RPMI7951 (cell line): ENCODE data around the gene PIAS1. TPM values are rescaled to one million over a fixed set of nuclear protein-coding genes. Genes with fewer than 3 reads are reported as not detected.
"Not testable (repeated sequence)": the region's sequence is repeated elsewhere in the genome, so short reads cannot be mapped to it uniquely, and the experiment has no call there.

Experiments used
- DNase-seq: peaks from one replicate; pipeline ENCODE4 v3.0.0-alpha.2; 2012; ENCODE audit warnings: low read depth
- total RNA-seq: library from RNA; depleted of rRNA; stranded (reverse); fragments of >200 nt; shearing (Covaris generic); gene quantifications from 2 replicates; pipeline ENCODE4 v1.2.3, GENCODE V29; 2014

PIAS1 gene
- total RNA-seq, 1 experiment from 2014 or later = 38.8 TPM

DNA sequence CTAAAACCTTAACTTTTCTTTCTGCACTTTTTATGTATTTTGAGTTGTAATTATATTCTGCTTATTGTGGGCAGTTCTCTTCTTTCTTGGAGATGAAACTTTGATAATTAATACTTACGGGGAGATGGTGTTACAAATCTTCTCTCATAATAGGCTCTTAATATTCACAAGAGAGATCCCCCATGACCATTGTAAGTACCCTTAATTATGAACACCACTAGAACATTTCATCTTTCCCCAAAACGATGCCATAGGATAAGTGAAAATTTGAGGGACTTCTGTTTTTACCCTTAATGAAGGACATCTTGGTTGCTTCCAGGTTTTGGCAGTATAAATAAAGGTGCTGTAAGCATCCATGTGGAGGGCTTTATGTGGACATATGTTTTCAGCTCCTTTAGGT, 60.7 kb downstream of the PIAS1 start:
- DNase-seq = no peak

DNA sequence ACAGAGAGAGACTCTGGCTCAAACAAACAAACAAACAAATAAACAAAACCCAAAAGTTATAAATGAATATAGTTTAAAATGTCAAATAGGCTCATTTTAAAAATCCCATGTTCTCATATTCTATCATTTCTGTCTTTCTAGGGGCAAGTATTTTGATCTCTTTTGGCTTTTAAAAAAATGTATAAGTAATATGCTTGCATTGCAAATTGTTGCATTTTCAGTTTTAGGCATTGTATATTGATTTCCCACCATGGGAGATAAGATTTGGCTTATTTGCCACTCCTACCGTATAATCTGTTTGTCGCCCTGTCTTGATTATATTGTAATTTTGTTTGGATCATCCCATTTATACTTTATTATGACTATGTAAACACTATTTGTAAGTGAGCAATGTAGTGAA, 70.6 kb downstream of the PIAS1 start:
- no peak for DNase-seq

DNA sequence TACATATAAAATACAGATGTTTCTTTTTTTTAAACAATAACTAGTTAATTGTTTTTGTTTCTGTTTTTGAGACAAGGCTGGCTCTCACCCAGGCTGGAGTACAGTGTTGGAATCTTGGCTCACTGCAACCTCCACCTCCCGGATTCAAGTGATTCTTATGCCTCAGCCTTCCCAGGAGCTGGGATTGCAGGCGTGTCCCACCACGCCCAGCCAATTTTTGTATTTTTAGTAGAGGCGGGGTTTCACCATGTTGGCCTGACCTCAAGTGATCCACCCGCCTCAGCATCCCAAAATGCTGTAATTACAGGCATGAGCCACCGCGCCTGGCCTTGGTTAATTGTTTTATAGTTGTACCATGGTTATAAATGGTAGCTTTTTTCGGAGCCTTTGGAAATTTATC, 72.3 kb downstream of the PIAS1 start:
- no peak for DNase-seq

DNA sequence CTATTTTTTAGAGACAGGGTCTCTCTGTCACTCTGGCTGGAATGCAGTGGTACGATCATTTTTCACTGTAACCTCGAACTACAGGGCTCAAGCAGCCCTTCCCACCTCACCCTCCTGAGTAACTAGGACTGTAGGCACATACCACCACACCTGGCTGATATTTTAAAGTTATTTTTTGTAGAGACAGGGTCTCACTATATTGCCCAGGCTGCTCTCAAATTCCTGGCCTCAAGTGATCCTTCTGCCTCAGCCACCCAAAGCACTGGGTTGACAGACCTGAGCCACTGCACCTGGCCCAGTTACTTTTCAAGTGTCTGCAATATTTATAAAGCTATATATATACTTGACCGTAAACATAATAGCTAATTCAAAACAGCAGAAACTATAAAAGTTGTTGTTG, 75.0 kb downstream of the PIAS1 start:
- DNase-seq = no peak

DNA sequence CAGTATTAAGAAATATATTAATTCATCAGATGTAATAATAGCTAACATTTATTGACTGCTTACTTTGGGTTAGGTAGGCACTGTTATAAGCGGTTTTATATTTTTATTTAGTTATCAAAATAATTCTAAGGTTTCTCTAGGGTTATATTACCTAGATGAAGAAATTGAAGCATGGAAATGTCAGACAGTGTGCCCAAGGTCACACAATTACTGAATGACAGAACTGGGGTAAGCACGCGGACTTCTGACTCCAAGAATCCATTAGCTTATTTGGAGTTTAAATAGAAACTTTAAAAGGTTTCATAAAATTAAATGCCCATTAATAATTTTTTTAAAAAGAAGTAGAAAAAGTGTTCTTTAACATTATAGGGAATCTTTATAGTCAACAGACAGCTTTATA, 76.7 kb downstream of the PIAS1 start:
- DNase-seq = no peak

DNA sequence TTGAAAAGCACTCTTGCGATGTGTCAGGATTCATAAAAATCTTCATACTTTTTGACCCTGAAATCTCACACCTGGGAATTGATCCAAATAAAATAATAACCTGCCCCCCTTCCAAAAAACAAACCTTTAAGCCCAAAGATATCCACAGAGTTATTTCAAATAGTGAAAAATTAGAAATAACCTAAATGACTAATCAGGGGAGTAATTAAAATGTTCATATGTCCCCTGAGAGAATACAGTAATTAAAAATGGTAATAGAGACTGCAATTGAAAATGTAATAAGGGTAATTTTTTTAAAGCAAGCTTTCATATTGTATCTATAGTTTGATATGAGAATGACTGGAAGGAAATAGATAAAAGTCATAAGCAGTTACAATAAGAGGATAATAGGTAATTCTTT, 83.0 kb downstream of the PIAS1 start:
- no peak for DNase-seq

DNA sequence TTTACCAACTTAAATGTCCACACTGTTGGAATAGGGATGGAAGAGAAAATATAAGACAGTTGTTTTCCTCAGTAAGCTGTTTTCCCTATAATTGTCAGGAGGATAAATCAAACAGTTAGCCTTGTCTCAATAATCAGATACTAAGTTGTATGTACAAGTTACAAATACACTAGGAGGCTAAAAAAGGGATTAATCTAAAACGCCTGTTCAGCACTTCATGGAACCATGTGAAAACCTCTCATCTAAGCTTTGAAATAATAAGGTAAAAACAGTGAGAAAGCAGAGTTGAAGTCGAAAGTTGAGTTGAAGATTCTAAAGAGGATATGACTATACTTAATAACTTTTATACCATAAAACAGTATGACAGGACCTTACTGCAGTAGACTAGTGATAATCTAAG, 89.0 kb downstream of the PIAS1 start:
- DNase-seq = no peak

DNA sequence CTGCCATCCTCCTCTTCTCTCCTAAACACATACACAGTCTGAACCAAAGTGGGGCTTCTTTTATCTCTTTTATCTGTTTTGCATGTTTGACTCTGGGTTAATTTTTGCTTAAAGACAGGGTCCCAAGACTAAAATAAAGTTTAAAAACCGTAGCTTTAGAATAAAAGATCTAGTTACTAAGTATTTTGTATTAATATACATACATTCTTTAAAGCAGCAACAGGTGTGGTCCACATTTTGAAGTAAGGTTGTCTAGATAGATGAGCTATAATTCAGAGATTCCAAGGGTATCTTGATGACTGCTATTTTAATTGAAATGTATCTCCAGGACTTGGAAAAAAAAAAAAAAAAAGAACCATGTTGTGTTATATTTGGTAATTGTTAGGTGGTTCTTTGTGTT, 89.7 kb downstream of the PIAS1 start:
- no peak for DNase-seq

DNA sequence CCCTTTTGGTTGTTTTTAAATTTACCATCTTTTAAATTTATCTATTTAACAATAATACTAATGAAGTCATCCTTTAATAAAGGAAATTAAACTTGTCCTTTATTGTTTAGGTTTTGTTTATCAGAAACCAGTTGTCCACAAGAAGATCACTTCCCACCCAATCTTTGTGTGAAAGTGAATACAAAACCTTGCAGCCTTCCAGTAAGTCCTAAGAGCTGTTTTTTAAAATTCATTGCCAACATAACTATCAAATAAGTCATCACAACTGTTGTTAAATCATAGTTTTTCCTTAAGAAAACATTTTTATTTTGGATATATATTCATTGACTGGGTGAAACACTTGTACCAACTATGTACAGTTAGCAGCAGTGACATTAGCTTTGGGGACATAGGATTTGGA, 91.6 kb downstream of the PIAS1 start:
- no peak for DNase-seq

DNA sequence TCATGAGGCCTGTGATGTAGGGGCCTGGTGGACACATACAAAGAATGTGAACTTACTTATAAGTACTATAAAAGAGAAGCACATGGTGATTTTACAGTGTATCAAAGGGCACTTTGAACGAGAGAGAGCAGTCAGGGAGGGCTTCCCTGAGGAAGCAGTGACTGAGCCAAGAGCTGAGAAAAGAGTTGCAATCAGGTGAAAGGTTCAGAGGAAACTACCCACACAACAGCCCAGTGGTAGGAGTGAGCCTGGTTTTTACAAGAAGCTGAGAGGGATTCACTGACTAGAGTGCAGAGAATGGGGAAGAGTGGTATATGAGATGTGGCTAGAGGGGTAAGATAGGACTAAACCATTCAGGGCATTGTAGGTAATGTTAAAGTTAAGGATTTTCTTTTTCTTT, 93.9 kb downstream of the PIAS1 start:
- DNase-seq = no peak

DNA sequence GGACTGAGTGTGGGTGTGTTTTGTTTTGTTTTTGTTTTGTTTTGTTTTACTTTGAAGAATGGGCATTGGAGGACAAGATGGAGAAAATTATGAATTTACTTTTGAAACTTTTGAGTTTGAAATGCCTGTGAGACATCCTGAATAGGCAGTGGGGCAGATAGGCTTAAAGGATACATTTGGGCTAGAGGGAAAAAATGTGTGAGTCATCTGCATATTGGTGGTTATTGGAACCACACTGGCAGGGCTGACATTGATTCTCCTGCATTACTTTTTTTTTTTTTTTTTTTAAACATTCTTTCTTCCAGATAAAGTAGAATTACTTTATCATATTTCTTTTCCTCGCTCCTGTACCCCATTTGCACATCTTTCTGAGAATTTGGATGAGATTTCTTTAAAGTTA, 94.9 kb downstream of the PIAS1 start:
- peak; percentile 57 for DNase-seq

DNA sequence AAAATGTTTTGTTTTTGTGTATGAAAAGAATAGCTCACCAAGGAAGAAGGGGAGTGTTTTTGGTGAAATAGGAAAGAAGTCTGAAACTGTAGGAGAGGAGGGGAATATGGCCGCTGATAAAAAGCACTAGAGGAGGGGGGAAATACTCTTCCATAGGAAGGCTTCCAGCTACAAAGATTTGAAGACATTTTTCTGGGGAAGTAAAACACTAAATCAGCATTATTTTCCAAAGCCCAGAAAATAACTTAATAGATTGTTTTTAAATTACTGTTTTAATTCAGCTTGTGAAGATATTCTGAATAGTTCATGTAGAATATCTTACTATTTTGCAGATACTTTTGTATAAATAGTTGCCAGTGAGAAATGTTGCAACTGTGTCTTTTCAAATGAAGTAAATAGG, 96.1 kb downstream of the PIAS1 start:
- DNase-seq = no peak

DNA sequence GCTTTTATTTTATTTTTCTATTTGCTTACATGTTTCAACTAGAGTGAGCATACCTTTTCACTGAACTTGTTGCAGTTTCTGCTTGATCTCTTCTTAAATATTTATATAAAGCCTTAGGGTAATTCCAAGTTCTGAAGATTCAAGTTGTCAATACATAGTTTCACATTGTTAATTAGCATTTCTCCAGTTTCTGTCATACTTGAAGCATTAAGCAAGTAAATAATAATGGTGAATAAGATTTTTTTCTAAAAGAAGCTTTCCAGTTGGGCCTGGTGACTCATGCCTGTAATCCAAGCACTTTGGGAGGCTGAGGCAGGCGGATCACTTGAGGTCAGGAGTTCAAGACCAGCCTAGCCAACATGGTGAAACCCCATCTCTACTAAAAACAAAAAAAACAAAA, 97.2 kb downstream of the PIAS1 start:
- DNase-seq = no peak

DNA sequence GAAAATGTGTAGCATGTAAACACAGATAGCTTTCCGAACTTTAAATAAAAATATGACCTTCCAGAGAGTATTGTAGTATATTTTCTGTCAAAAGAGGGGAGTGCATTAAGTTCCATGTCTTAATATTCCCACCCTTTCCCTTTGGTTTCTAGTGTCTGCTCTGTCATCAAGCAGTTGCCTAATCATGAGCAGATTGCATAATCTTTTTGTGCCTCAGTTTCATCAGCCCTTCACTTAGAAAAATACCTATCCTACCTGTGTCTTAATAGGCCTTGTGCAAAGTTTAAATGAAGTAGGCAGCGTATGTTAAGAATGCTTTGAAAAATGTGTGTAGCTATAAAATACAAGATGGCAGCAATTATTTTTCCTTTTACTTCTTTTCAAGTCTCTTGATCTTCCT, 98.2 kb downstream of the PIAS1 start:
- no peak for DNase-seq

DNA sequence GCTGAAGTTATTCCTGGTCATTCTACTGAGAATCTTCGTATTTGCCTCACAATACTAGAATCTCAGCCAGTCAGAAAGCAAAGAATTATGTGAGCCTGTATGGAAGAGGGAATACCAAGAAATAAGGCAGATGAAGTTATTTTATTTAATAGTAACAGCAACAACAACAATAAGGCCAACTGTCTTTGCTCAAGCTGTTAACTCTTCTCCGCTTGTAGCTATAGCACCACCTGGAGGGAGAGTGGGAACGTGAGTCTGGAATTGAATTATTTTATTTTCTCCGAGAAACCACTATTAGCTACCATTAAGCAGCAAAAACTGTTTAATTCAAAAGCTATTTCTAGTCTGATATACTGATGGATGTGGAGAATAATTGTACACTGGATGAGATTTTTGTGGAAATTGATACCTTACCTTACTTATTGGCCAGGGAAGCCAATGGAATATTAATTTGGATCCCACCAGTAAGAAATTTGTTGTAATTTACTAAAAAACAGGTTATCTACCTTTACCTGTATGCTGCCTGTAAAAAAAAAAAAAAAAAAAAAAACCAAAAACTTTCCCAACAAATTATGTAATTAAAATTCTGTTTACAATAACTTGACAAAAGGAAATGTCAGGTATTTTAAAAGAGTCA, 100.9 kb downstream of the PIAS1 start:
- DNase-seq = peak; percentile 49

DNA sequence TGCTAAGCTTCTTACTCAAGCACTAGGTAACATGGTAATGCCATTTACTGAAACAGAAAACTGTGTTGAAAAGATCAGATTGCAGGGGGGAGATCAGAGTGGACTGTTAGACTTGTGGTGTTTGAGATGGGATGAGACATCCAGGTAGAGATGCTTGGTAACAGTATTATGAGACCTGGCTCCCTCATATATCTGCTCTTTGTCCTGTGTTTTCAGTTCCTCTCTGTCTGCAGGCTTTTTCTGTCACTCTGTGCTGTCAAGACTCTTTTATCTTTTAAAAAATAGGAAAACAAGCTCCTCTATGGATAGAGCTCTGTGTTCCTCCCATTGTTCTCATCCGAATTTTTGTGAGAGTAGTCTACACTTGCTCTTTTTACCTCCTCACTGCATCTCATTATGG, 103.0 kb downstream of the PIAS1 start:
- no peak for DNase-seq

DNA sequence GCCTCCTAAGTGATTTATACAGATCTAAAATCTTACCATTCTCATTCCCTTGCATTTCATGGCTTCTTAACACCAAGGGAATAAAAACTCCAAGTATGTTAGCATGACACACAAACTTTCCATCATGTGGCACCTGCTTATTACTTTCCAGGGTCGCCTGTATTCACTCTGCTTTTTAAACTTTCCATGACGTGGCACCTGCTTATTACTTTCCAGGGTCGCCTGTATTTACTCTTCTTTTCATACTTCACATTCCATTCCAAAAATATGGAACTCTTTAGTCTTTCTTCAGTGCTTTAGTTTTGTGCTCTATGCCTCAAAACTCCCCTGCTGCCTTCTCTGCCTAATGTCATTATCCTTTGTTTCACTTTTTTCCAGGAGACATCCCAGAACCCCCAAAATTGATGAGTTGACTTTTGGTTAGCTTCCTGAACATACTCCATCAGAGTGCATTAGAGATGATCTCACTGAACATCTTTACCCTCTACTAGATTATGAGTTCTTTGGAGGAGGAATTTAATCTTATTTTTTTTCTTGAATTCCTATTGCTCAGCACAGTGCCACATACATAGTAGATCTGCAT, 104.0 kb downstream of the PIAS1 start:
- DNase-seq = no peak

DNA sequence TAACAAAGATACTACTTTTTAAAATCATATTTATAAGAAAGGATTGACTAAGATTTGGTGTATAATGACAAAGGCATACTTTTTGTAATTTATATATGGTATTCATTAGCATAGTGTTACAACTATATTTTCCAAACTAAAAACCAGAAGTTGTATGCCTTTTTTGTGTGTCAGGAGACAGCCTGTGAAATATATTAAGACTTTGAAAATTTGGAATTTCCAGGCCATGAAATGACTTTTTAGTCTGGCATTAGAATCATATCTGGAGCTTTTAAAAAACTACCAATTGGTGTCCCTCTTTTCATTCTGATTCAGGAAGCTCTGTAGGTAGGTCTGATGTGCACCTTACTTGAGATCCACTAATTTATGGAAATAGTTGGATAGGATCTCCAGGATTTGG, 109.1 kb downstream of the PIAS1 start:
- no peak for DNase-seq

DNA sequence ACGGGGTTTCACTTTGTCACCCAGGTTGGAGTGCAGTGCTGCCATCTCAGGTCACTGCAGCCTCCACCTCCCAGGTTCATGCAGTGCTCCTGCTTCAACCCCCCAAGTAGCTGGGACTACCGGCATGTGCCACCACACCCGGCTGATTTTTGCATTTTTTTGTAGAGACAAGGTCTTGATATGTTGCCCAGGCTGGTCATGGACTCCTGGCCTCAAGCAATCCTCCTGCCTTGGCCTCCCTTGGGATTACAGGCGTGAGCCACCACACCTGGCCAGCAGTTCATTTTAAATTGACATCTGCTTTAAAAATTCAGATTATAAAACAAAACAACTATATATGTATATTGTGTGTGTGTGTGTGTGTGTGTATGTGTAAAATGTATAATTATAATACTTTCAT, 112.7 kb downstream of the PIAS1 start:
- no peak for DNase-seq

DNA sequence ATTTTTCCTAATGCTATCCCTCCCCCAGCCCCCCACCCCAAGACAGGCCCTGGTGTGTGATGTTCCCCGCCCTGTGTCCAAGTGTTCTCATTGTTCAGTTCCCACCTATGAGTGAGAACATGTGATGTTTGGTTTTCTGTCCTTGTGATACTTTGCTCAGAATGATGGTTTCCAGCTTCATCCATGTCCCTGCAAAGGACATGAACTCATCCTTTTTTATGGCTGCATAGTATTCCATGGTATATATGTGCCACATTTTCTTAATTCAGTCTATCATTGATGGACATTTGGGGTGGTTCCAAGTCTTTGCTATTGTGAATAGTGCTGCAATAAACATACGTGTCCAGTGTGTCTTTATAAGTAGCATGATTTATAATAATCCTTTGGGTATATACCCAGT, 117.9 kb downstream of the PIAS1 start:
- DNase-seq = not testable (repeated sequence)

DNA sequence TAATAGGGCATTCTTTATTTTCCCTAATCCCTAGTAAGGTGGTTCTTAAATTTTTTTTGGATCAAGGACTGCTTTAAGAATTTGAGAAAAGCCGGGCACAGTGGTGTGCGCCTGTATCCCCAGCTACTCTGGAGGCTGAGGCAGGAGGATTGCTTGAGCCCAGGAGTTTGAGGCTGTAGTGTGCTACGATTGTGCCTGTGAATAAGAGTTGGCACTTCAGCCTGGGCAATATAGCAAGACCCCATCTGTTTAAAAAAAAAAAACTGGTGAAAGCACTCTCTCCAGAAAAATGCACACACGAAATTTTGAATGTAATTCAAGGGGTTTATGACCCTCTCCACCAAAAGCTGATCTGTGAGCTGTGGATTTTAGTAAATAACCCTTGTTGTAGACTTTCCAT, 119.0 kb downstream of the PIAS1 start:
- DNase-seq = no peak

DNA sequence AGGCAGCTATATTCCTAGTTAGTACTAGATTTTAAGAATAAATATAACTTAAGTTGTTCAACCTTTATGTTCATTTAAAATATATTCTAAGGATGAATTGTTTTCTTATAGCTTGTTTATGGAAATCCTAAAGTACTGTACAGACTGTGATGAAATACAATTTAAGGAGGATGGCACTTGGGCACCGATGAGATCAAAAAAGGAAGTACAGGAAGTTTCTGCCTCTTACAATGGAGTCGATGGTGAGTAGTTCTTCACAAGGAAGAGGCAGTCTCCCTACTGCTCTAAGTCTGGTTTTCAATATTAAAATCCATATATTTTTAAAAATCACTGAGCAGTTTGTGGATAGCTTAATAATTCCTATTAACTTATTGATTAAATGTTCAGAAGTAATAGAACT, 121.4 kb downstream of the PIAS1 start:
- no peak for DNase-seq

DNA sequence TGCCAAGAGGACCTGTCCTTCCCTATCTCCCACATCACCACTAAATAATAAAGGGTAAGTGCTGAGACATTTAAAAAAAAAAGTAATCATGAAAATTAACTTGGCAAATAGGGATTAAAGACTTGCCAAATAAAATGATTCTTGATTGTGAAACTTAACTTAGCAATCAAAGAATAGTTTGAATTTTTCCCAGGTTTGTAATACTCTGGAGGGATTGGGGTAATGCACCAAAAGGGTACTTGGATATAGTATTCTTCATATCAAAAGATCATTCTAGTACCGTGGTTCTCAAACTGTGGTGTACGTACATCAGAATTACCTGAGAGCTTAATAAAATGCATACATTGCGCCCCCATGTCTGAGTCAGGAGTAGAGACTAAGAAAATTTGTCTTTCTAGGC, 122.5 kb downstream of the PIAS1 start:
- DNase-seq = no peak

DNA sequence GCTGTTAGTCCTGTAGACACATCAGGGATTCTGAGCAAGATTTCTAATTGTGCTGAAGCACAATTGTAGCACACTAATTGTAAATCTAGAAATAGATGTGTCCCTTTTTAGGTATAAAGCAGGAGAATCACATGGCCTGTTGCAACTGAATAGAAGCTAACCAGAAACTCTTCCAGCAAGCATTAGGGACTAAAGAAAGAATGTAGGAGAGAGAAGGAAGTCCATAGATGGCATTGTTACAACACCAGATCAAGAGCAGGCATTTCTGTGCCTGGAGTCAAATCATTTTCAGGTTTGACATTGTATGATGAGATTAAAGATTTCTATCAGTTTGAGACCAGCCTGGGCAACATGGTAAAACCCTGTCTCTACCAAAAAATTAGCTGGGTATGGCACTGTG, 123.6 kb downstream of the PIAS1 start:
- DNase-seq = no peak
